ENCODE results near the gene EFNB1.

Gene EFNB1

GRCh38 chrX:68889249-68889648, 60.4 kb downstream of the EFNB1 start:
- DNase-seq = no peak
- no peak overlapping the region for H3K27ac ChIP-seq
- TF ChIP-seq CTCF (IDR thresholded peaks at IDR 0.05; ENCODE audit: low read depth, low read length, missing control alignments) = no peak
- no peak overlapping the region for H3K4me3 ChIP-seq (ENCODE audit: low read depth, low read length)
- H3K27me3 ChIP-seq (replicated peaks) = peaks cover 5% of the 10 kb centered on the region
- no peaks in the 10 kb centered on the region for H3K36me3 ChIP-seq (replicated peaks)
- in situ Hi-C loops (cut with HindIII; ENCODE audit: low pct_ligation_motif_present, low sequenced_read_pairs) = no loop called here
